HG02763 (cell line): Measurements from ENCODE around the gene IGLON5.

Experiments used
- ATAC-seq: cut with Tn5 transposase; IDR thresholded peaks from one replicate; pipeline ENCODE4 v1.9.1; 2021; ENCODE audit warnings: mild to moderate bottlenecking, moderate library complexity; ENCODE audit not compliant: unreplicated experiment

IGLON5 gene

DNA sequence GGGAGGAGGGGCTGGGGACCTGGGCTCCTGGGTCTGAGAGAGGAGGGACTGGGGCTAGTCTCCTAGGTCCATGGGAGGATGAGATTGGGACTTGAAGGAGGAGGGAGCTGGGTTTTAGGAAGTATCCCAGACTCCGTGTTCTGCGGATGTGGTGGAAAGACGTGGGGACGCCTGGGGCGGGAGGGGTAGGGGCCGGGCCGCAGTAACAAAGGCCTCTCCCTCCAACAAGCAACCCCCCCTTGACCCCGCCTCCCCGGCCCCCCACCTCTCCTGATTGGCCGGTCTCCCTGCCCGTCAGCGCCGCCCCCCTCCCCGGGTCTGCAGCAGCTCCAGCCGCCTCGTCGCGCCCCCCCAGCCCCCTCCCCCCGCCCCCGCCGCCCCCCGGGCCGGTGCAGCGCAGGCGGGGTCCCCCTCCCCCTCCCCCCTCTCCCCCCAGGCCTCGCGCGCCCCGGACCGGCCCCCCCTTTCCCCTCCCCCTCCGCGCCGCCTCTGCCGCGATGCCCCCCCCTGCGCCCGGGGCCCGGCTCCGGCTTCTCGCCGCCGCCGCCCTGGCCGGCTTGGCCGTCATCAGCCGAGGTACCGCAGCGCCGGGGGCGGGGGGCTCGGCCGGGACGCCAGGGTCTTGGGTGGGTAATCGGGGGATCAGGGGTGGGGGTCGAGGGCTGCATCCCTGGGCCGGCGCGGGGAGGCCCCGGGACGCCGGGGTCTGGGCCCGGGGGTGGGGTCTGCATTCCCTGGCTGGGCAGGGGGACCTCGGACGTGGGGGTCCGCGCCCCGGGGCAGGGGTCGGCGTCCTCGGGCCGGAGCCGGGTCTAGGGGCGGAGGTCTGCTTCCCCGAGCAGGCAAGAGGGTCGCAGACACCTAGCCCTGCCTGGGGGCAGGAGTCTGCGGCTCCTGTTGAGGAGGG lies at the start of gene IGLON5:
Gene IGLON5, plus strand, starts transcription at position 294 of the 907 bp plus-strand sequence. Its CDS starts 204 bp downstream, at position 498.
- ATAC-seq = no peak

DNA sequence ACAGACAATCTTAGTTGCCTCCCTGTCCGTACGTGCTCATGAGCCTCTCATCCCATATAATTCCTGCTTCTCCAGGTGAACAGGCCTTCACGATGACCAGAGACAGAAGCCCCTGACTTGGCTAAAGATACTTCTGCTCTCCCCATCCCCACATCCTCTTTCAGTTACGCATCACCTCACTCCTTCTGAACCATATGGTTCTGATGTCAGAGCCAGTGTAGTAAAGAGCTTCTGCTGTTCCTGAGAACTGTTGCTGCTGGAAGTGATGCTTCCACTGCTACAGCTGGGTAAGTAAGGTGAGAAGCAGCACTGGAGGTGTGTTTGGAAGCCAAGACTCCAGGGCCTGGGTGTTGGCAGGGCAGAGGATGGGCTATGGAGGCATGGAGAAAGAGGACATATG lies 47.6 kb upstream of the IGLON5 start:
- ATAC-seq = no peak

DNA sequence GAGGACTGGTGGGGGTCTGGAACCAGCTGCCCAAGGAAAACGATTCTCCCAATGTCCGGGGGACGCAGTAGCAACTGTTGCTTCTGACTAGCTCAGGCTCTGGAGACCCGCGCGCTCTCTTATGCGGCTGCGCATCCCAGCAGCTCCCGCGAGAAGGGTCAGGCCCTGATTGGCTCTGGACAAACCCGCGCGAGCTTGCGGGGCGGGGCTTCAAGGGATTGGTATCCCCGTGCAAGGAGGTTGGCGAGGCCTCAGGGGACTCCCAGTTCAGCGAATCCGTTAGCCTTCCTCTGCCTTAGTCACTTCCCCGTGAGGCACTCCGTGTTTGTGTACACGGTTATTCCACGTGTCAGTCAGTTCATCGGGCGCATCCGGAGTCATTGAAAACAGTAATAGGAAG lies 40.4 kb upstream of the IGLON5 start:
- ATAC-seq = no peak

DNA sequence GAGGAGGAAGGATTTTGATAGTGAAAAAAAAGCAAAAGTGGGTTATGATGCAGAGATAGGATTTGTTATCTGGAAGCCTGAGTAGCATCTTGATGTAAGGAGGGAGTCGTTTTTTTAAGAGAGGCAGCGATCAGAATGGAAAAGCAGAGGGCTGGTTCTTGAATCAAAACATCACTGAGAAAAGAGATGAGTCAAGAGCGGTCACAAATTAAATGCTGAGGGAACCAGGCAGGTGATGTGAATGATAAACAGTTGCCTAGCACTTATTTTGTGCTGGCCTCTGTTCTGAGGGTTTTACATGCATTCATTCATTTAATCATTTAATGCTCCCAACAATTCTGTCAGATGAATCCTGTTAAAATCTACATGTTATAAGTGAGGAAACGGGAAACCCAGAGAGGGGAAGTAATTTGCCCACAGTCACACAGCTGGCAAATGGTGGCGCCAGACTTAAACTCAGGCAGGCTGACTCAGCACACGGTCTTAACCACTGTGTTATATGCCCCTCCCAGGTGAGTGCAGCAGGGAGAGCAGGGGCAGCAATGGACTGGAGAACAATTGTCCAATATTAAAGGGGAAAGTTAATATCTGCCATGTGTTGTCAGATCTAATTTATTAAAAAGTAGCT lies 39.1 kb upstream of the IGLON5 start:
- ATAC-seq = no peak

DNA sequence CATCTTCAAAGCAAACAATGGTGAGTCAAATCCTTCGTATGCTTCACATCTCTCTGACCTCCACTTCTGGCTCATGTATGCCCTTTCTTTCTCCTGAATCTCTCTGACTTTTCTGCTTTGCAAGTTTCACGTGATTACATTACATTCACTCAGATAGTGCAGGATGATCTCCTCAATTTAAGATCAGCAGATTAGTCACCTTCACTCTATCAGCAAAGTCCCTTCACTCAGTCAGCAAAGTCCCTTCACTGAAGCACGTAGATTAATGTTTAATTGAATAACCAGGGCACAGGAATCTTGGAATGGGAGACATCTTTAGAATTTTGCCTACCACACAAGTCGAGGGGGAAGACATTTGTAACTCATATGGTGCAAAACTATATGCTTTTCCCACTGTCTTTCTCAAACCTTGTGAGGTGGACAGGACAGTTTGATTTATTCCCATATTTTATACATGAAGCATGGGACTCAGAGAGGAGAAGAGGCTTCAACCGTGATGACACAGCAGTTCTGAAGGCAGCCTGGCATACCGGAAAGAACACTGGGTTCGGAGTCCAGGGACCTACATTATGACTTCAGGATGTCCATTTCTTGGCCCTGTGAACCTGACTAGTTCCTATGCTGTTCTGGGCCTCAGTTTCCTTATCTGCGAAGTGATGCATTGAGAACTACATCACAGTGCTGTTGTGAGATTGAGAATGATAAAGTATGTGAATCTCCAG lies 37.2 kb upstream of the IGLON5 start:
- ATAC-seq = no peak

DNA sequence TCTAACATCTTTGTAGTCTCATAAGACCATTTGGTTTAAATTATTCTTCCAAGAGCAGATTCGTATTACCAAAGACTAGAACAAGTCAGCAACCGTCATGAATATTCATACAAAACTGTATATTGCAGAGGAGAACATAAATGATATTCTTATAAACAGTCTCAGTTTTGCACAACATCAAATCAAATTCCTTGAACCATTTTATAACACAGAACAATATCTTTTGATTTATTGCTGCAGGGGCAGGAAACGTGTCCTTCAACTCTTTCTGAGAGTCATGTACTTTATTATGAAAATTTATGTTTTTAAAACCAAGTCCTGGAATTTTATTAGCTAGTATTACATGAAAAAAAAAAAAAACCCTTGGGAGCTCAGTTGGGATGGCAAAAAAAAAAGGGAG lies 34.3 kb upstream of the IGLON5 start:
- no peak for ATAC-seq

DNA sequence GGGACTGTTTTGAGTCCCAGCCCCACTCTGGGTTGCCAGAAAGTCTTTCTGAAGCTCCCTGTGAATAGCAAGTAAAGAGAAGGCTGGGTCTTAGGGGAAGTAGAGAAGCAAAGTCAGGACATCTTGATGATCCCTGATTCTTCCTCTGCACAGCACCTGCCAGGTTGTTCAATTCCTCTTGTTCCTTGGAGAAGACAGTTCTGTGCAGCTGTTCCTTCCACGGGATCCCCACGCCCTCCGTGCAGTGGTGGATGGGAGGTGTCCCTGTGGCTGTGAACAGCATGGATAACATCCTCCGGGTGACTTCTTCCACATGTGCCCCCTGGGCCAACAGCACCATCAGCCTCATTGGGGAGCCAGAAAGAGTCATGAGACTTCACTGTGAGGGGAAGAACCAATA lies 29.1 kb upstream of the IGLON5 start:
- ATAC-seq = no peak

DNA sequence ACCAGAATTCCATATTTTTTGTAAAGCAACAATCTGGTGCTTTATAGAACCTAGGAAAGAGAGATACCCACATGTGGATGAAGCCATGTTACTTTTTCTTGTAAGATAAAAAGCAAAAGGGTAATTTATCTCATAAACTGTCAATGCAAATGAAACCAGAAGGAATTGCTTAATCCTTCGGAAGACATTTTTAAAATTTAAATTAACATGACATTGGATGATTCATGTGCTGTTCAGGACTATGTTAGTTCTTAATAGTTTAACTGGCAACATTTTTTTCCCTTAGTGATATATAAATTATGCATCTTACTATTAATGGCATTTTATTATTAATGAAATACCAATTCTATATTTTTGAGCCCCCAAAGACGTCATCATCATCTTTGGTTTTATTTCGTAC lies 25.8 kb upstream of the IGLON5 start:
- ATAC-seq = no peak

DNA sequence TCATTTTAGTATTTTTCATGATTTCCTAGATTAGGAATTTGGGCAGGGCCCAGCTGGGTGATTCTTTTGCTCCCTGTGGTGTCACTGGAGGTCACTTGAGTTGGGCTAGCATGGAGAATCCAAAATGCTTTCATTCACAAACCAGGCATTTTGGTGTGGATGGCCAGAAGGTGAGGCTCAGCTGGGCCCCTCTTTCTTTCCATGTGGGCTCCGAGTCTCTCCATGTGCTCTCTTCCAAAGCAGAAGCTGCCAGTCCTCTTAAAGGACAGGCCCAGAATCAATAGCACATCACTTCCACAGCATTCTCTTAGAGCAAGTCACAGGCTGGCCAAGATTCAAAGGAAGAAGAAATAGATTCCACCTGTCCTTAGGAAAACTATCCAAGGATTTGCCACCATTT lies 21.8 kb upstream of the IGLON5 start:
- no peak for ATAC-seq

DNA sequence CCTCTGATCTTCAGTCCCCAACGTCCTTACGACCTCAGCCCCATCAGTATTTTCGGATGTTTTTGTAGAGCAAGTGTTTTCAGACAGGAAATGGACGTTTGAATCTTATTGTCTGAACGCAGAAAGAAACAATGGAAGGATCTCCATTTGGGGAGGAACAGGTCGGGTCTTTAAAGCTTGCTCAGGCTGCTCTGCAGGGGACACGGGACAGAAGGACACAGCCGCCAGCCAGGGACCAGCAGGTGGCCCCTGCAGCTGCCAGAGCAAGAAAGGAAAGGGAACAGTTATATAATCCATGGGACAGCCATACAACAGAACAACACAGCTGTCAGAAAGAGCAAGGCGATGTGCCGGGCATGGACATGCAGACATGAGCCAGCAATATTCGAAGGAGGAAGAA lies 18.5 kb upstream of the IGLON5 start:
- no peak for ATAC-seq

DNA sequence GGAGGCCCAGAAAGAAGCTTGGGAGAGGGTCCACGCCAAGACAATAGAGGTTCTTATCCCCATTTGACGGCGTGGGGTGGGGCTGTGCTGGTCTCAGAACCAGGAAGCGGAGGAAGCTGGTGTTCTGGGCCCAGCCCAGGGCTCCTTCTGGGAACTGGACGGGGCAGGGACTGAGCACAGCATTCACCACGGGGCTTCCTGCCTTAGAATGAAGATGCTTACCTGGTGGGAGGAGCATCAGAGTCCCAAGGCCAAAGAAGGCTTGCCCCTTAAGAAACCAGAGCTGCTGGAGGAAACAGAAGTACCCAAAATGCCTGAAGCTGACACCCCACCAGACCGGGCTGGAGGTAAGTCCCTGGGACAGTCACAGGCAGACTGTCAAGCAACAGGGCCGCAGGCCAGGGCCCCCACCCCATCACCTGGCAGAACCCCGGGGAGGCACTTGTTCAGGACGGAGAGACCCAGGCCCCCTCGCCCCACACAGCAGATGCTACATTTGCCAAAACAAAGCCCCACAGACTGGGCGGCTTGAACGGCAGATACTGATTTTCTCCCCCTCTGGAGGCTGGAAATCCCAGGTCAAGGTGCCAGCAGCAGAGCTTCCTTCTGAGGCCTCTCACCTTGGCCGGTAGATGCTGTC lies 17.8 kb upstream of the IGLON5 start:
- ATAC-seq = no peak

DNA sequence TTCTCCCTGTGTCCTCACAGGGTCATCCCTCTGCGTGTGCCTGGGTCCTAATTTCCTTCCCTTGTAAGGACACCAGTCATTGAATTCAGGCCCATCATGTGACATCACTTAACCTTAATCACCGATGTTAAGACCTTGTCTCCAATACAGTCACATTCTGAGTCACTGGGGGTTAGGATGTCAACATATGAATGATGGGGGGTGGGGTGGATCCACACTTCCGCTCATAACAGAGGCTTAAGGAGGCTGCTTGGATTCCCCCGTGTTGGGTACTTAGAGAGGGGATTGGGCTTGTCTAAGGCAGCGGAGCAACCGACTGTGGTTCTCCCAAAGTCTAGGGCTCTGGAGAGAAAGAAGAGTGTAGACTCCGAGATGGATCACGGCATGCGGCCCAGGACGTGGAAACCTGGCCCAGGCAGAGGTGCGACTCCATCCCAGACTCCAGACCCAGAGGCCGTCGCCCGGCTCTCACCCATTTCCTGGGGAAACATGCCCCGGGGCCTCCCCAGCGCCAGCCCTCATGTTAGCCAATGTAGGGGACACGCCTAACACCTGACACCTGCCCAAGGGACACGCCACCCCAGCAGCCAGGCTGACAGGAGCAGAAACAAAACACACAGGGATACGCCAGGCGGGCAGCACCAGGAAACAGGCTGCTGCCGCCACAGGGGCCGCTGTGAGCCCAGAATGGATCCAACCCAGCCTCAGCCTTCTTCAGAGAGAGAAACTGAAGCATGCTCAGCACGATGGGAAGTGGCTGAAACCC lies 17.1 kb upstream of the IGLON5 start:
- ATAC-seq = no peak

DNA sequence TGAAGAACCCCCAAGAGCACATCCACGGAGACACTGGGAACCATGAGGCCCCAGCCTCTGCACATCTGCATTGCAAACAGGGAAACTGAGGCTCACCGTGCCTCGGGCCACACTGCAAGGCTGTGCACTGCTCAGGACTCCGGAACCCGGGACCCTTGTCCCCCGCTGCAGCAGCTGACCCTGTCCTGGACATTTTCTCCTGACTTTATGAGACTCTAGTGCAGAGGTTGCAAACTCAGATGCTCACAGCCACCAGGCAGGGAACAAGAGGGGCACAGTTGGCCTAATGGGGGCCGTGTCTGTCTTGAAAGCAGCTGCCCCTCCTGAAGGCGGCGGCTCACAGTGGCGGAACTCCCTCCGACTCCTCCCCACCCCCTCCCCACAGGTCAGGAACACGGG lies 16.5 kb upstream of the IGLON5 start:
- no peak for ATAC-seq

DNA sequence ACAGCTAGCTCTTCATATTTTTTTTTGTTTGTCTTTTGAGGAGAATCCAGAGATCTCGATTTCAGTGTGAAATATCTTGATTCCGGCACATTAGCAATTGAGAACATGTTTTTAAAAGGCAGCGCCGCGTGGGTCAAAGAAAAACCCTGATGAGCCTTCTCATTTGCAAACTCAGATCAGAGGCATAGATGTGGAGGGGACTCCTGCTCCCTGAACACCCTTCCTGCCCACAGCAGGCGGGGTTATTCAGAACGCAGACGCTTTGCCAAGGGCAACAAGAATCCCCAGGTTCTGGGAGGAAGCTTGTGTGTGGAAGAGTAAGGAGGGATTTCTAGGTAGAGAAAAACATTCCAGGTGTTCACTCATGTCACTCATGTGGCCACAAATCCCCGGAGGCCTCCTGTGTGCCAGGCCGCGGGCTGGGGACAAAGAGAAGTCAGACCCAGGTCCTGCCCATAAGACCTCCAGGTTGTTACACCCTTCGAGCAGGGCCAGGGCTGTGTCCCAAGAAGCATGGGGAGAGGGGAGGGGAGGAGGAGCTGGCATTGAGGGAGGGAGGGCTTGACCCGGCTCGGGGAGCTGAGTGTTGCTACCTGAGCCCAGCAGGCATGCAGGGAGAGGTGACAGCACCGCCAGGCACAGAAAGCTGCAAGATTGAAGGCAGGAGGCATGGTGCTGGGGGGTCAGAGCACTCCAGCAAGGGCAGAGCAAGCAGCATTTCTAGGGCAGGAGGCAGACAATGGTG lies 15.9 kb upstream of the IGLON5 start:
- no peak for ATAC-seq

DNA sequence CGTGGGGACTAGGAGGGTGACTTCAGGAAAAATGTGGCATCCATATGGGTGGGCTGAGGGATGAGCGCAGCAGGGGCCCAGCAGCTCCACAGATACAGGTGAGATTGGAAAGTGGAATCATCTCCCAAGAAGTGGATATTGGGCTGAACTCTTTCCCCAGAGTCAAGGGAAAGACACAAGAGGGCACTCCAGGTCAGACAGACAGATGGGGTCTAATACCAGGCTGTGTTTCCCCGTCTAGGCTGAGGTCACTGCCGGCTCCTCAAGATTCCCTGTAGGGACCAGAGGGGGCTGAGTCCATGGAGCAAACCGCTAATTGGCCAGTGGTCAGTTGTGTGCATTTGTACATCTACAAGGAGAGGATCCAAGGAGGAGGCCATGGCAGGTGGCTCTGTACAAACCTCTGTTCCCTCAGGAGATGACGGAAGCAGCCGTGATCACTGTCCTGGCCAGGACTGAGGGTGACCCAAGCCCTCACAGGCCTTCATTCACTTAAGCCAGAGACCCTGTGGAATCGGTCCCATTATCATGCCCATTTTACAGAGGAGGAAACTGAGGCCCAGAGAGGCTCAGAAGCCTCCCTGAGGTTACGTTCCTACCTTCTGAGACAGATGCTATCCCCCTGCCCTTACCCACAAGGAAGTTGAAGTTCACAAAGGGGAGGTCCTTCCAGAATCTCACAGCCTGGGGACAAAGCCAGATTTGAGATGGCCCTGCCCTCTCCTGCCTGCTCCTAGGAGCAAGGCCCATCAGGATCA lies 14.9 kb upstream of the IGLON5 start:
- ATAC-seq = no peak

DNA sequence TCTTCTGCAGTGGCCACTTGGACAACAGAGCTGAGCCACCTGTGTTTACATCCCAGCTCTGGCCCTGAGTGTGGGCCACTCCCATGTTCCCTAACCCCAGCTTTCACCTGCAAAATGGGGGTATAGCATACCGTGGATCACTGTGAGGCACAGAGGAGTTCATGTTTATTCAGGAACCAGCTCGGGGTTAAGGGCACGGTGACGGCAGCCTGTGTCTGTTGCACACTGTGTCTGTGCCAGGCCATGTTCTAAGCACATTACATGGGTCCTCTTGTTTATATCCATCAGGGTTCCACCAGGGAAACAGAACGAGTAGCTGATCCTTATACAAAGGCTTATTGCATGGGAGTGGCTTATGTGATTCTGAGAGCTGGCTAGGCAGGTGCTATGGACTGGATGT lies 14.0 kb upstream of the IGLON5 start:
- no peak for ATAC-seq

DNA sequence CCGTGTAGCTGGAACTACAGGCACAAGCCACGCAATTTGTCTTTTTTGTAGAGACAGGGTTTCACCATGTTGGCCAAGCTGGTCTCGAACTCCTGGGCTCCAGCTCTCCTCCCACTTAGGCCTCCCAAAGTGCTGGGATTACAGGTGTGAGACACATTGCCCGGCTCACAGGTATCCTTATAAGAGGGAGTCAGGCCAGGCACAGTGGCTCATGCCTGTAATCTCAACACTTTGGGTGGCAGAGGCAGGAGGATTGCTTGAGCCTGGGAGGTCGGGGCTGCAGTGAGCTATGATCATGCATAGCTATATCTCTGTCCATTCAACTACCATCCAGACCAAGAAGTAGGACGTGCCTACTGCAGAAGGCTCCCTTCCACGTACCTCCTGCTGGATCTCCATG lies 10.2 kb upstream of the IGLON5 start:
- ATAC-seq = no peak

DNA sequence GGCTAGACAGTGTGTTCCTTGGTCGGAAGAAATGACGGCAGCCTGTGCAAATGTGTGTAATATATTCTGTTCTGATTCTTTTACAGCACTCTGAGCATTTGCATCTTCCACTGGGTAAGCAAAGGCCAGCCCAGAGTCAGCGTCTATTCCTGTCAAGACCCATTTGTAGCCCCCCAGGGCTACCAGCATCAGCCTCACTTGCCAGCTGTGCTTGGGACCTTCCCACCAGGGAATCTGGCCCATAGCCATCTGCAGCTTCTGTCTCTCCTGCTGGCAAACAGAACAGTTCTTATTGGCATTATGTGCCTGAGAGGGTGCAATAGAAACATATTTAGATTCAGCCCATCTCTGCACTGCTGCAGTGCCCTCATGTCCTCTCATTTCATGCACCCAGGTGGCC lies 6.0 kb upstream of the IGLON5 start:
- no peak for ATAC-seq

DNA sequence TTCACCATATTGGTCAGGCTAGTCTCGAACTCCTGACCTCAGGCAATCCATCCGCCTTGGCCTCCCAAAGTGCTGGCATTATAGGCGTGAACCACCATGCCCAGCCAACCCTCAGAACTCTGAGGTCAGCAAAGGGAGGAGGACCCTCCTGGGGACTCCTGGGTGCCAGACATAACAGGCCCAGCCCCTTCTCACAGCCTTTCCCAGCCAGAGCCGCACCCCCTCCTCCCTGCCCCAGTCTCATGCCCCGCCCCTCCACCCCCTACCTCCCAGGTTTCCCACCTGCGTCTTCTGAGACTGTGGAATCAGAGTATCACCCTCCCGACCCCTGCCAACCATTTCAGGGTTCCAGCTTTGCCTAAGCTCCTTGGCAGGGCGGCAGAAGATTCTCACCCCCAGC lies 5.2 kb downstream of the IGLON5 start:
- ATAC-seq = no peak
